GM19395 (cell line): ENCODE data around the gene HLCS.

Source experiments
- ATAC-seq: cut with Tn5 transposase; IDR thresholded peaks from one replicate; pipeline ENCODE4 v1.9.1; 2021; ENCODE audit warnings: mild to moderate bottlenecking, moderate library complexity; ENCODE audit not compliant: unreplicated experiment

HLCS gene

DNA sequence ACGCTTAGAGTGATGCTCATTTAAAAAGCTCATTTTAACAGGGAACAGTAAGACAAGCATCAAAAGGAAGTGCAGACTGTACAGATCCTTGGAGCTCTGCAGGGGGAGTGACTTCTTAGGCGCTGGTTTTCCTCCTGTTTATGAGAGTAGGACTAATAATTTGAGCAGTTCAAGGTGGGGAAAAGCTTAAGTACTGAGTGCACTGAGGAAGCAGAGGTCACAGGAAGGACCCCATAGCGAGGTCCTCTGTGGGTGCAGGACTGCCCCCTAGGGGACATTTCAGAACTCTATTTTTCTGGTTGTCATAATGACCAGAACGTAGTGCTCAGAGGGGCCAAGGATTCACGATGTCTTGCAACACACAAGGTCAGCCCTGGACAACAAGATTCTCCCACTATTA is 112.1 kb downstream of the HLCS start:
- ATAC-seq: no peak

- no peak for ATAC-seq
These were observed 113.6 kb downstream of the HLCS start for GRCh38 chr21:36852864-36853263.

GRCh38 chr21:36852293-36852692 is 114.2 kb downstream of the HLCS start:
- ATAC-seq: no peak

- no peak for ATAC-seq
These were observed 115.3 kb downstream of the HLCS start for GRCh38 chr21:36851121-36851520.

DNA sequence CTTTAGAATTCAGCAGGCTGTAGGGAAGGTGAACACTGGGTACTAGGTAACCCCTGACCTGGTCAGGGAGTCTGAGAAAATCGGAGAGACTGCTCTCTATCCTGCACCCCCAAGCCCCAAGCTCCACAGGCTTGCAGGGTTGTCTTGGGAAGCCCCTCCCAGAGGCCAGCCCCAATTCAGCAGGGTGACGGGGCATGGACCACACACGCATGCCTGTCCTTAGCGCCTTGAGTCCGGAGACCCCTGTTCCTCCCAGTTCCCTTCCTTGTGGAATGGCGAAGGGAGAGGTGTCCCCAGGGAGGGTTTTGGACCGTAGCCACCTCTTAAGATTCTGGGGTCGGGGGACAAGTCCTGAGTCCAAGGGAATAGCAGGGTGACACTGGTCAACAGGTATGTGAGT is 116.1 kb downstream of the HLCS start:
- ATAC-seq: no peak

- no peak for ATAC-seq
These were observed 116.9 kb downstream of the HLCS start for GRCh38 chr21:36849461-36850105.

DNA sequence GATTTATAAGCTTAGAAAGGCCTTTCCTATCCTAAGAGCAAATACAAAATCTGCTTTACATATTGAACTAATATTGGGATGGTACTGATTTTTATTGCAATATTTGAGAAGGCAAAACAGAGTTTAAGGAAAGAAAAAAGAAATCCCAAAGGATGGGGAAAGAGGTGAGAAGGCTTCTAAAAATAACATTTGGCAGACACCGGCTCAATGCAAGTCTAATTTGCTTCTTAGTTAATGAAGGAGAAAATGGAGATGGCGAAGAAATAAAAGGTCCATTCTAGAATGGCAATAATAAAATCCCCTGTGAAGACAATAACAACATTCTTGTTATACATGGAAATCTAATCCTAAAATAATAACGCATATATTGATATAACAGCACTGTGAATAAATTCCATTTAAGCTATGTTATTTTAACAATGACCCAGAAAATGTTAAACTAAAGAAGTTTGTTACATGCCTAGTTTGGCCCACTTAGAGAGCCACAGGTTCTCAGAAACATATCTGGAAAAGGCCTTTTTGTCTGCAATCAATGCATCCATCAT is 117.7 kb downstream of the HLCS start:
- no peak for ATAC-seq

GRCh38 chr21:36847189-36847588 is 119.3 kb downstream of the HLCS start:
- ATAC-seq: no peak

- no peak for ATAC-seq
These were observed 119.8 kb downstream of the HLCS start for GRCh38 chr21:36846631-36847030.

GRCh38 chr21:36845790-36846189 is 120.7 kb downstream of the HLCS start:
- ATAC-seq: no peak

DNA sequence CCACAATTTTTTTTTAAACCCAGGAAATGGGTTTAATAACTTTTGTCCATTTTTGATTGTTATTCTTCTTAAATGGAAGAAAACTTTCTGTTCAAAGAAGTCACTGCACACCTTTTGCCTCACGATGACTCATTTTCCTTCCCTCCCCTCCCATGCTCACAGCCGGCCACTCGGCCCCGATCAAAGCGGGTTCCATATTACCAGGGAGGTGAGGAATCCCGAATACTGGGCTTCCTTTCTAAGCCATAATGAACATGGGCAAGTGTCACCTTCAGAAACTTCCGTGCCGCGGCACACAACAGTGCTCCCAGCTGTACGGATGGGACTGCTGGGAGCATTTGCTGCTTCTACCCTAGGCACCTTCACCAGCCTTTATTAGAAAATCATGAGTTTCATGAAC is 121.4 kb downstream of the HLCS start:
- ATAC-seq: no peak

DNA sequence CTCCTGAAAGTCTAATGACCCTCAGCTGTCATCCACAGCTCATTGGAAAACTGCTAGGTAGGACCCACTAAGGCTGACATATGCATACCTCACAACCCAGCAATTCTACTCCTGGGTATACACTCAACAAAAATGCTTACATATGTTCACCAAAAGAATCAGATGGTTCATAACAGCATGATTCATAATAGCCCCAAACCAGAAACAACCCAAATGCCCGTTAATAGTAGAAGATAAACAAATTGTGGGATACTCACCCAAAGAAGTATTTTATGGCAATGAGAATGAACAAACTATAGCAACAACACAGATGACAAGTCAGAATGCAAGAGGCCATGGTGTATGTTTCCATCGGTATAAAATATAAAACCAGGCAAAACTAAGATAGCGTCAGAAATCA is 124.6 kb downstream of the HLCS start:
- no peak for ATAC-seq

DNA sequence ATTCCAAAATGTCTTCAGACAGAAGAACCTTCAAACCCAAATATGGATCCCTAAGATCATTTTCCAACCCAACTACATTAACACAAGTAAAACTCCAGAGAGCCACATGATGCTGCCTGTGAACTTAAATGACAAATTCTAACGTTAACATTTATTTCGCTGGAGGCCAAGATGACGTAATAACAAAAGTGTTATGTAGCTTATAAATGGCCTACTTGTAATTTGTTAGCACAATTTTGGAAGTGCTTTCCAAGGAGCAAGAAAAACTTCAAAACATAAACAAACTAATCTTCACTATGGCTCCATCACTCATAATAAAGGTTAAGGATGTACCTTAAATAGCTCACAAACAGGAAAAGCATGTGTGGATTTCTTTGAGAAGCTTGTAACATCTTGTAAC is 126.7 kb downstream of the HLCS start:
- no peak for ATAC-seq

- no peak for ATAC-seq
These were observed 127.3 kb downstream of the HLCS start for GRCh38 chr21:36839123-36839522.

DNA sequence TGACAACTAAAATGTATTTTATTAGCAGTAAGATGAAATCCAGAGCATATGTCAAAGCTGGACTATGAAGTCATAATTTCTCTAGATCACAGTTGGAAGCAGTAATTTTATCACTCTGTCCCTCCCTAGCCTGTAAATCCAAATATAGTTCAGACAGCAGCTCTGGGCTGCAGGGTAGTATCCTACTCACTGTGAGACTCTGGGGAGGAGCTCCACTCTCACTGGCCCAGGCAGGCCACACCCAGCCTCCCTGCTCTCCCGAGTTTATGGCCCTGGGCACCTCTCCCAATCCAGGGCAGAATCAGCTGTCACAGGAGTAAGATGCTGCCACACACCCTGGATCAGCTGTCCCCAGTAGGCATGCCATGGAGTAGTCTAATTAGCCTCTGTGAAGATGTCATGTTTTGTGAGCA is 131.1 kb downstream of the HLCS start:
- ATAC-seq: no peak

DNA sequence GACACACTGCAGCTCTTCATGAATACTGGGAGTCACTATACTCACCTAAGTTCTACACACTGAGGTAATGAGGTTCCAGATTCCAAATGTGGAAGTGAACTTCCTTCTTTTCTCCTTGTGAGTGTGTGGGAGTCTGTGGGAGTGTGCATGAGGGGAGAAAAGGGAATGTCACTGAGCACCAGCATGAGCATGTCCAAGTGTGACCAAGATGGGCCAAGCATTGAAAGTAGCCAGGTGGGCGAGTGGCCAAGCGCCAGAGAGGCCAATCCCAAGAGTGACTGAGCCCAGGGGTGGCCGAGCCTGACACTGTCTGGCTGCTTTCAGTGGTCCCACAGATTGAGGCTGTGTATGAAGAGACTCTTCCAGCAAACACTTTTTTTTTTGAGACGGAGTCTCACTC is 132.3 kb downstream of the HLCS start:
- ATAC-seq: no peak

DNA sequence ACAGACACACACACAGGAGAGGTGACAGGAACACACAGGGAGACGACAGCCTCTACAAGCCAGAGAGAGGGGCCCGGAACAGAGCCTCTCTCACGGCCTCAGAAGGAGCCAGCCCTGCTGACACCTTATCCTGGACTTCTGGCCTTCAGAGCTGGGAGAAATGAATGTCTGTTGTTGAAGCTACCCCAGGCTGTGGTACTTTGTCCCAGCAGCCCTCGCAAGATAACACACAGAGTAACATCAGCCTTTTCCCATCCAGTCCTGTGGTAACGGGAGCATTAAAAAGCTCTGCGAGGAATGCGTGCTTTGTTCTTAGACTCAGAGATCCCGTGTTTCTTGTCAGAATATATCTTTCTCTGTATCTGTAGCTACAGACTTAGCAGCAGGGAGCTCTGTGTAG is 136.4 kb downstream of the HLCS start:
- no peak for ATAC-seq

DNA sequence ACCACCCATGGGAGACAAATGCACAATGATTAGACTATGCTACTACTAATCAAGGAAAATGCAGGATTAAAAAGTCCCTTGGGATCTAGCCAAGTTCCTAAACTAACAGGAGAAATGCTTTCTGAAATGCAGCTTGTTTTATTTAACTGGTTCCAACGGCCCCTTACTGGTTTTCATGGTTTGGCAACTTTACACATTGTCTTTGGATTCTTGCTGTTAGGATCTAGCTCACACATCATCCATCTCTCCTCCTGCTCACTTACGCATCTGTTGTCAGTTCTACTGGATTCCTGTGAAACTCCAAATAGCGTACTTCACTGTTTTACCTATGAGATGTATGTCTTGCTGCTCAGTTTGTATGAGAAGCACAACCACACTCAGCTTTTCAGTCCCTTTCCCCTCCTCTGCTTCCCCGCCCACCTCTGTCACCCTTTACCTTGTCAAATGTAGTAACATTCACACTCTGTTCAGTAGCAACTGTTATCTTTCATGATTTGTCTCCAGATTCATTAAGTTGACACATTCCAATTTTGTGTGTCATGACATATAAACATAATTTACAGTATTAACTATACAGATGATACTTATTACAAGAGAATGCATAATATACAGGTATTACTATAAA is 137.5 kb downstream of the HLCS start:
- no peak for ATAC-seq

DNA sequence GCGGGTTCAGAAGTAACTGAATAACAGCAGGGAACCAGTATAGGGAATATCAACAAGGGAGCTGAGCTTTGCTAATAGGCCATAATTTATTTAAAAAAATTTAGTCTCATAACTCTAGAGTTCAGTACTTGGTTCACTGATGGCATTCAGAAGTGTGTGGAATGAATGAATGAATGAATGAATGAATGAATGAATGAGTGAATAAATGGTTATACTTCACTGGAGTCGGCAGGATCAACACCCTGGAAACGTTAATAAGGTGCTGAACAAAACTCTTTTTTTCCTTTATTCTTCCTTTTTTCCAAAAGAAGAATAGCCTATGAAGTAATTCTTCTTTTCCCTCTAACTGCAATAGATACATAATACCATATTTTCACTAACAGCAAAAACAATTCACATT is 138.3 kb downstream of the HLCS start:
- ATAC-seq: no peak

GRCh38 chr21:36825658-36826057 is 140.8 kb downstream of the HLCS start:
- no peak for ATAC-seq

GRCh38 chr21:36821032-36821299 is 145.5 kb downstream of the HLCS start:
- no peak for ATAC-seq

GRCh38 chr21:36820176-36821031 is 146.1 kb downstream of the HLCS start:
- no peak for ATAC-seq
